ENCODE data around the gene CXCR6. TPM values are rescaled to one million over a fixed set of nuclear protein-coding genes. Genes with fewer than 3 reads are reported as not detected.
A peak's percentile ranks its signal among the peaks of the same experiment; 100 is the strongest.

The CXCR6 gene
- total and polyA plus RNA-seq, 8 donors: 0.08 to 0.89 (median 0.35) TPM; not detected in 1

DNA sequence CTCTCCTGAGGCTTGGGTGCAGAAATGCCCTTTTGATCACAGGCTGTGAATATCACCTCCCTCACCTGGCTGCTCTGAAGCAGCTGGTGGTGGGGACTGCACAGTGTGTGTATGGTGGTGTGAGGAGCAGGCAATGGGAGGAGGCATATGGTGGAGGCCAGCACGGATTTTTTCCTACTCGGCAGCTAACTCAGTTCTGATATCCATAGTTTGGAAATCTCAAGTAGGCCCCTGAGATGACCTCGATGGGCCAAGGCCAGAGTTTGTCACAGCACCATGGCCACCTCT is 21.3 kb upstream of the CXCR6 start:
- 81 to 91% methylated on average over 3 of the region's 3 CpGs for WGBS, 2 donors
- FAIRE-seq: no peak
- no peak overlapping the region for H3K4me3 ChIP-seq
- DNase-seq: peak in 1 of 6 donors; percentile 34
- intact Hi-C loops (cut with DNase I): loop anchor here in 1 of 3 donors (10.0 kb wide), 1 partner anchor 157 kb away; no protein-coding TSS in a partner anchor
- TF ChIP-seq, protein P1, sequence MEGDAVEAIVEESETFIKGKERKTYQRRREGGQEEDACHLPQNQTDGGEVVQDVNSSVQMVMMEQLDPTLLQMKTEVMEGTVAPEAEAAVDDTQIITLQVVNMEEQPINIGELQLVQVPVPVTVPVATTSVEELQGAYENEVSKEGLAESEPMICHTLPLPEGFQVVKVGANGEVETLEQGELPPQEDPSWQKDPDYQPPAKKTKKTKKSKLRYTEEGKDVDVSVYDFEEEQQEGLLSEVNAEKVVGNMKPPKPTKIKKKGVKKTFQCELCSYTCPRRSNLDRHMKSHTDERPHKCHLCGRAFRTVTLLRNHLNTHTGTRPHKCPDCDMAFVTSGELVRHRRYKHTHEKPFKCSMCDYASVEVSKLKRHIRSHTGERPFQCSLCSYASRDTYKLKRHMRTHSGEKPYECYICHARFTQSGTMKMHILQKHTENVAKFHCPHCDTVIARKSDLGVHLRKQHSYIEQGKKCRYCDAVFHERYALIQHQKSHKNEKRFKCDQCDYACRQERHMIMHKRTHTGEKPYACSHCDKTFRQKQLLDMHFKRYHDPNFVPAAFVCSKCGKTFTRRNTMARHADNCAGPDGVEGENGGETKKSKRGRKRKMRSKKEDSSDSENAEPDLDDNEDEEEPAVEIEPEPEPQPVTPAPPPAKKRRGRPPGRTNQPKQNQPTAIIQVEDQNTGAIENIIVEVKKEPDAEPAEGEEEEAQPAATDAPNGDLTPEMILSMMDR (IDR thresholded peaks at IDR 0.05): no peak
- H3K36me3 ChIP-seq: peaks cover 0 to 48% (median 0%) of the 10 kb centered on the region in 3 donors
- H3K27ac ChIP-seq: no peak overlapping the region
- no peaks in the 10 kb centered on the region for H3K27me3 ChIP-seq
- no peaks in the 10 kb centered on the region for H3K4me1 ChIP-seq
- no peak for ATAC-seq
- no peaks in the 10 kb centered on the region for H3K9me3 ChIP-seq

DNA sequence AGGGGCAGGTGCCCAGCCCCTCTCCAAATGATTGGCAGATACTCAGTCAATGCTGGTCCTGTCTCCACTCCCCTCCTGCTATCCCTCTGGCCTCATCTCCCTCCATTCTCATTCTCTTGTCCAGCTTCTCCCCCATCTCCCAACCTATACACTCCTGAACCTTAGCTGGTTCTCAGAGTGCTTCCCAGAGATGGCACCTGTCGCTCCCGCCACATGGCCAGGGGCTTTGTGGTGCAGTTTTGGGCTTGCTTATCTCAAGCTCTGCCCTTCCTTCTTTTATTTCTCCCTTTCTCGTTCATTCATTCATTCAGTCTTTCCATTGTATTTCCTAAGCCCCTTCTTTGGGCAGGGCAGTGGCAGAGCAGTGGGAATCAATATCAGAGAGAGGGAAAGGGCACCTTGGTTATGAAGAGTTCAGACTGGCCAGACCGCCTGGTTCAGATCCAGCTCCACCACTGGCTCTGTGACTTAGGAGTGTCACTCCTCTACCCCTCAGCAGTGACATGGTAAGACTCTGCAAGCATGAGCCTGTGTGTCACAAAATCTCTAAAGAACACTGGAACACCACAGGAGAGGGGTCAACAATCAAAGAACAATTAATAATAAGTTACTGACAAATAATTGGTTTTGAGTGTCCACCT is 20.2 kb upstream of the CXCR6 start:
- ATAC-seq: no peak
- H3K36me3 ChIP-seq: peaks cover 0 to 55% (median 0%) of the 10 kb centered on the region in 3 donors
- peak in 1 of 6 donors; percentile 10 for DNase-seq
- intact Hi-C loops (cut with DNase I): loop anchor here in 1 of 3 donors (10.0 kb wide), 1 partner anchor 158 kb away; no protein-coding TSS in a partner anchor
- no peaks in the 10 kb centered on the region for H3K9me3 ChIP-seq
- H3K27ac ChIP-seq: no peak overlapping the region
- no peak for FAIRE-seq
- no peak overlapping the region for H3K4me3 ChIP-seq
- H3K4me1 ChIP-seq: no peaks in the 10 kb centered on the region
- TF ChIP-seq, protein P1 (IDR thresholded peaks at IDR 0.05): no peak
- H3K27me3 ChIP-seq: no peaks in the 10 kb centered on the region
- WGBS, 2 donors: 92 to 93% methylated on average over 4 of the region's 4 CpGs

DNA sequence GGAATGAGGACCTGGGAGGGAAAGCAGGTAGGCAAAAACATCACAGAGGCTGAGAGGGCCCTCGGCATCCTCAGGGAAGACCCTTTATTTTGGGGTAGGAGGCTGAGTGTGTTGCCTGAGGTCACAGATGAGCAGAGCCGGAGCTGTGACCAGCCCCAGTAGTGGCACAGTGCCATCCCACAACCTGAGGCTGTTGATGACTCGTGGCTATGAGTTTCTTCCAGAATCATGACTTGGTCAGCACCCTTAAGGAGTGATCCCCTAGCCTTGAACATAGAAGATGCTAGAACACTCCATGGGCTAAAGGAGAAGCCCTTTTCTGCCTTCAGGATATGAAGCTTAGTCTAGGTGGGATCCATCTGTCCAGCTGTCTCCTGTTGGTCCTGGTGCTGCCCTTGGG is 19.5 kb upstream of the CXCR6 start:
- Histone ChIP-seq H3K9me3 (no peaks in the 10 kb centered on the region), H3K27me3 (no peaks in the 10 kb centered on the region), H3K4me1 (no peaks in the 10 kb centered on the region), H3K27ac (no peak overlapping the region), H3K4me3 (no peak overlapping the region), H3K36me3 (peaks cover 0 to 59% (median 0%) of the 10 kb centered on the region in 3 donors)
- ATAC-seq: no peak
- peak in 1 of 6 donors; percentile 22 for DNase-seq
- intact Hi-C loops (cut with DNase I): loop anchor here in 1 of 3 donors (10.0 kb wide), 1 partner anchor 159 kb away; no protein-coding TSS in a partner anchor
- FAIRE-seq: no peak
- WGBS, 2 donors: 62 to 65% methylated on average over 3 of the region's 3 CpGs
- TF ChIP-seq, protein P1 (IDR thresholded peaks at IDR 0.05): no peak

DNA sequence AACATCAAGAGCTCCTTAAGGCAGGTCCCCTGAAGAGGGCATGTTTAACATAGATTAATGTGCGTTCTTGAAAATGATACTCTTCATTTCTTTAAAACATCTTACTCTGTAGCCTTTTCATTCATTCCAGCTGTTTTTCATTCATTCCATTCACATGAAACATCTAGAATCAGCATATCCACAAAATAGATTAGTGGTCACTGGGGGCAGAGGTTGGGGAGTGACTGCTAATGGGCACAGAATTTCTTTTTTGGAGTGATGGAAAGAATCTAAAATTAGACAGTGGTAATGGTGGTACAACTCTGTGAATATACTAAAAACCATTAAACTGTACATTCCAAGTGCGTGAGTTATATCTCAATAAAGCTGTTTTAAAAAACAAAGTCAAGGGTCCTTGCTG is 15.4 kb upstream of the CXCR6 start:
- Histone ChIP-seq H3K27ac (no peak overlapping the region), H3K9me3 (no peaks in the 10 kb centered on the region), H3K4me1 (no peaks in the 10 kb centered on the region), H3K4me3 (no peak overlapping the region), H3K27me3 (no peaks in the 10 kb centered on the region), H3K36me3 (peaks cover 0 to 58% (median 9%) of the 10 kb centered on the region in 3 donors)
- WGBS, 2 donors: 95 to 97% methylated on average over 2 of the region's 2 CpGs
- FAIRE-seq (no peak), ATAC-seq (no peak), DNase-seq (no peak)
- intact Hi-C loops (cut with DNase I): loop anchor here in 1 of 3 donors (10.0 kb wide), 1 partner anchor 163 kb away; no protein-coding TSS in a partner anchor
- TF ChIP-seq, protein P1 (IDR thresholded peaks at IDR 0.05): no peak

Measured in pancreas (tissue), 10 donors.